Activated CD4-positive, alpha-beta T cell treated with anti-CD3 and anti-CD28 coated beads, Interleukin-2, amount 10 ng/mL, durations not matched to agents 24 days and 14 days (primary cell): Measurements from ENCODE around the gene RCSD1. TPM values are rescaled to one million over a fixed set of nuclear protein-coding genes. Genes with fewer than 3 reads are reported as not detected.
A peak's percentile ranks its signal among the peaks of the same experiment; 100 is the strongest.

Experiments used
- DNase-seq: peaks from one replicate; pipeline ENCODE4 v3.0.0; 2022
- H3K27ac Mint-ChIP-seq: one replicate; pipeline ENCODE4 v1.8.0; 2022; ENCODE audit warnings: mild to moderate bottlenecking, mixed read lengths
- H3K27me3 Mint-ChIP-seq: one replicate; pipeline ENCODE4 v1.8.0; 2022; ENCODE audit warnings: mixed read lengths
- H3K36me3 Mint-ChIP-seq: one replicate; pipeline ENCODE4 v1.8.0; 2022; ENCODE audit warnings: low read depth, mild to moderate bottlenecking, mixed read lengths
- H3K4me1 Mint-ChIP-seq: one replicate; pipeline ENCODE4 v1.8.0; 2021; ENCODE audit warnings: mixed read lengths
- H3K4me3 Mint-ChIP-seq: one replicate; pipeline ENCODE4 v1.8.0; 2022; ENCODE audit warnings: mild to moderate bottlenecking, moderate library complexity, mixed read lengths
- H3K9me3 Mint-ChIP-seq: one replicate; pipeline ENCODE4 v1.8.0; 2021; ENCODE audit warnings: mixed read lengths
- intact Hi-C: fragments of 100-400 bp; cut with micrococcal nuclease; formaldehyde crosslinking; loops from one replicate; pipeline ENCODE4 v1.15.1; 2023
- total RNA-seq: library from RNA; stranded (reverse); gene quantifications from 2 replicates; pipeline ENCODE4 v1.2.3, GENCODE V29; 2022

Gene RCSD1
- total RNA-seq, 1 donor from 2014 or later: 81.0 TPM

DNA sequence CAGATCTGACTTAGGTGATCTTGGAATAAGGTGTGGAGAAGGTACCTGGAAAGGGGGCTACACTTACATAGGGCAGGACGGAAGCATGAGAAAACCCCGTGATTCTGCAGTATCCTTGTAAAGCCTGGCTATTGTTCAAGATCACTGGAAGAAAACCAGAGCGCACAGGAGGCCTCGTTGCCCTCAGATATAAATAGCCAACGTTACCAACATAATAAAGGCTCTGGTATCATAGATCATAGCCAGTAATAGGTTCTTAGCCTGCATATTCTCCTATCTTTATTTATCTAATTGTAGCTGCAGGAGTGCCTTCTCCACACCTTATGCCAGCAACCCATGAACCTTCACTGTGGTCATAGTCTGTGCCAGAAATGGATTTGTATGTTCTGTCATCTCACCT, 55.8 kb downstream of the RCSD1 start:
- Mint-ChIP-seq H3K36me3 (peaks cover 67% of the 10 kb centered on the region), H3K27ac (no peak overlapping the region), H3K9me3 (no peaks in the 10 kb centered on the region), H3K4me3 (no peak overlapping the region), H3K4me1 (peaks cover 19% of the 10 kb centered on the region), H3K27me3 (no peaks in the 10 kb centered on the region)
- no peak for DNase-seq
- intact Hi-C loops: loop anchor here (2.0 kb wide), 1 partner anchor 57 kb away; no protein-coding TSS in a partner anchor

DNA sequence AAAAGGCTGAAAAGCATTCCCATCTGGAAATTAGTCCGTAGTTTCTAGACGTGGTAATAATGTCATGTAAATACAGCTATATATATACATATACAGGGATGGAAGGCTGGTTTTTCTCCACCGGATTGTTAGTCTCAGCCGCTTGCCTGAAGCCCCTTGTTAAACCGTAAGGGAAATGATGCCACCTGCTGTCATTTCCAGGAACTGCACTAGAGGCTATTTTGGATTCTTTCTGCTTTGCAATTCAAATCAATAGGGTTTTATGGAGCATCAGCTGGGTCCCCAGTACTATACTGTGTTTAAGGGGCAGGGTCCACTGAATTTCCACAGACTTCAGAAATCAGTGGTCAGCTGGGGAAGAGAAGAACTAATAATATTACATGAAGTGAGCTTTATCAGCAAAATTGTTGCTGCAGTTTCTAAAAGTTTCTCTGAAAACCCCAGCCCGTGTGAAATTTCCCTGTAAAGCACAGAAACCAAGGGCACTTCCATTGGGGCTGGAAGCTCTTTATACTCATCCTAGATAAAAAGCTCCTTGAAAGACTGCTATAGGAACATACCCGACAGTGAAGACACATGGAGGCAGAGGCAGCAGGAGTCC, 58.0 kb downstream of the RCSD1 start:
- H3K27me3 Mint-ChIP-seq: no peaks in the 10 kb centered on the region
- H3K9me3 Mint-ChIP-seq: no peaks in the 10 kb centered on the region
- intact Hi-C loops: loop anchor here (1.0 to 2.0 kb wide), 4 partner anchors 51 to 135 kb away; partner anchors contain the start of gene CREG1
- peak overlapping the region; percentile 56 for H3K27ac Mint-ChIP-seq
- peak; percentile 94 for DNase-seq
- H3K36me3 Mint-ChIP-seq: peaks cover 71% of the 10 kb centered on the region
- H3K4me1 Mint-ChIP-seq: peaks cover 19% of the 10 kb centered on the region
- no peak overlapping the region for H3K4me3 Mint-ChIP-seq

DNA sequence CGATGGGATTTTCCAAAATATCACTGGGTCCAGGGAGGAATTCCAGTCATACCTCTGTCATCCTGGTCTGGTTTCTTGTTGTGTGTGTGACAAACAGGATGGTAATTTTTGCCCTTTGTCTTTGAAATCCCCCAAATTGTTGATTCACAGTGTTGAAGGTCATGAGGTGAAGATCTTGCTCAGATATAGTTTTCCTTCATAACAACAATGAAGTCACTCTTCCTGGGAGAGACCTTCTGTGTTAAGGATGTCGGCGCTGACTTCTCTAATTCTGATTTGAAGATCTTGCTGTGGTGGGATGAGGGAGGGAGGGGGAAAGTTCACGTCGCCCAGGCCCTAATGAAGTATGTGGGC, 59.5 kb downstream of the RCSD1 start:
- Mint-ChIP-seq H3K4me3 (no peak overlapping the region), H3K4me1 (peaks cover 19% of the 10 kb centered on the region), H3K9me3 (no peaks in the 10 kb centered on the region), H3K36me3 (peaks cover 73% of the 10 kb centered on the region), H3K27me3 (no peaks in the 10 kb centered on the region), H3K27ac (peak overlapping the region; percentile 72)
- no peak for DNase-seq
- intact Hi-C loops: no loop called here

DNA sequence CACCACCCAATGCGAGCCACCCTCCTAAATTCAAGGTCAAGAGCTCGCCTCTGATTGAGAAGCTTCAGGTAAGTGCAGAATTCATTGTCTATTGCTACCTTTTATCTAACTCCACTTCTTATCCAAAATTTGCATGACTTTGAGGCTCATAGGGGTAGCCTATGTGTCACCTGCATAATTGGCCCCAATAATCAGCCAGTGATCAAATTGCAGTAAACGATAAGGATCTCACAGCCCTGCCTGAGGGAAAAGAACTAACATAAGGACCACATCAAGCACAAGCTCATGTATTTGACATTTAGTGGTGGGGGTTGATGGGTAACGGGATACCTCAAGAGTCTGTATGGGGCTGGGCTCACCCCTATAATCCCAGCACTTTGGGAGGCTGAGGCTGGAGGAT, 60.0 kb downstream of the RCSD1 start:
- Mint-ChIP-seq H3K27ac (peak overlapping the region; percentile 72), H3K27me3 (no peaks in the 10 kb centered on the region), H3K36me3 (peaks cover 76% of the 10 kb centered on the region), H3K4me1 (peaks cover 19% of the 10 kb centered on the region), H3K4me3 (no peak overlapping the region), H3K9me3 (no peaks in the 10 kb centered on the region)
- DNase-seq: no peak
- intact Hi-C loops: no loop called here

DNA sequence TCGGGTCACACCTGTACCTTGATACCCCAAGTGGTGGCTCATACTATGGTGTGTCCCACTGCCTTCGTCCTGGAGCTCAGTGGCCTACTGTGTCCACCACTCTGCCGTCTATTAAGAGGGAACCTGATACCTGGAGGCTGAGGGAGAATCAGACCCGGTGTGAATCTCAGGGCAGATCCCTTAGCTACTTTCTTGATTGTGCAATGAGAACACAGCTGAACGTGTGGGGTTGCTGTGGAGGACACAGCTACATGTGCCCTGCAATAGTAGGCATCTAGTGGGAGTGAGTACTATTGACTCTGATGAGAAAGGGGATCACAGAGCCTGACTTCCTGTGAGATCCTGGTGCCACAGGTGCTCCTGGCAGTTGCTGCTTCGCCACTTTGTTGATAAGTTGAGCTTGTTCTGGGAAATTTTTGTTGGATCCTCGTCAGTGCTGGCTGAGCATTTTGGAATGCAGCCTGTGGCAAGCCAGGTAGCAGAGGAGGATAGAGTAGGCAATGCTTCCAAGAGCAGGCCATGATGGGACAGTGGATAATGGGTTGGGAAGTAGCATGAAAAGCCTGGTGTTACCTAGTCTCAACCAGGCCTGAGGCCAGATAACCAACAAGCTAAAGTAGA, 63.5 kb downstream of the RCSD1 start:
- Mint-ChIP-seq H3K27me3 (no peaks in the 10 kb centered on the region), H3K4me1 (peaks cover 8% of the 10 kb centered on the region), H3K27ac (peak overlapping the region; percentile 72), H3K9me3 (no peaks in the 10 kb centered on the region), H3K4me3 (no peak overlapping the region), H3K36me3 (peaks cover 82% of the 10 kb centered on the region)
- intact Hi-C loops: no loop called here
- DNase-seq: no peak

DNA sequence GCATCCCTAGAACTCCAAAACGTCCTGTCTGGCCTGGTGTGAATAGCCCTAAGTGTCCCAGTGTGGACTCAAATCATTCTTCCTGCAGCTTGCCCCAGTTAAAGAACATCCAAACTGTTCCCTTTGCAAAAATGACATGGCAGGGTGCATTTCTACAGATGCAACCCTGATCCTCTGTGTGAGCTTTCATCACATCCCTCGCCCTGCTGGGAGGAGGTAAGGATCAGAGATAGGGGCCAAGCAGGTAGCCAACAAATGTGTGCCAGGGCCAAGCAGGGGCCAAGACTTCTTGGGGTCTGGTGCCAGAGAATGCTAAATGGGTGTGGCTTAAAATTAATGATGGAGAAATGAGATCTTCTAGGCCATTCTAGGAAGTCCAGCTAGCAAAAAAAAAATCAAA, 64.7 kb downstream of the RCSD1 start:
- H3K27ac Mint-ChIP-seq: no peak overlapping the region
- peaks cover 83% of the 10 kb centered on the region for H3K36me3 Mint-ChIP-seq
- no peak overlapping the region for H3K4me3 Mint-ChIP-seq

DNA sequence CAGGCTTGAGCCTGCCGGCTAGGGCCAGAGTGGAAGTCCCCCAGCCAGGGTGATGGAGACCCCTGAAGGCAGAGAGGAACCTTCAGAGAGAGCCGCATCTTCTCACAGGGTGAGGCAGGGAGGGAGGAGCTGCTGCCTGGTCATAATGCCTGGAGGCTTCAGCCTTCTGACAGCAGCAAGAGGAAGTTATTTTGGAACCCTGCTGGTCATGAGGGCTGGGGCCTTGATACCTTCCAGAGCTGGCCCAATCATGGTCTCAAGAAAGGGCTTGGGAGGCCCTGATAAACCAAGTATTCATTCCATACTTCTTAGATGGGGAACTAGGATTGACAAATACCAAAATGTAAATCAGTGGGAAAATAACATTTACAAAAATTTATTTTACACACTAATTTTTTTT, 65.1 kb downstream of the RCSD1 start:
- Mint-ChIP-seq H3K27me3 (no peaks in the 10 kb centered on the region), H3K4me1 (no peaks in the 10 kb centered on the region), H3K4me3 (no peak overlapping the region), H3K27ac (no peak overlapping the region), H3K36me3 (peaks cover 83% of the 10 kb centered on the region), H3K9me3 (no peaks in the 10 kb centered on the region)
- intact Hi-C loops: no loop called here
- DNase-seq: no peak

More for the DNA sequence above, 64.7 kb downstream of the RCSD1 start:
- no peaks in the 10 kb centered on the region for H3K9me3 Mint-ChIP-seq
- DNase-seq: no peak
- intact Hi-C loops: no loop called here
- no peaks in the 10 kb centered on the region for H3K27me3 Mint-ChIP-seq
- H3K4me1 Mint-ChIP-seq: peaks cover 2% of the 10 kb centered on the region

DNA sequence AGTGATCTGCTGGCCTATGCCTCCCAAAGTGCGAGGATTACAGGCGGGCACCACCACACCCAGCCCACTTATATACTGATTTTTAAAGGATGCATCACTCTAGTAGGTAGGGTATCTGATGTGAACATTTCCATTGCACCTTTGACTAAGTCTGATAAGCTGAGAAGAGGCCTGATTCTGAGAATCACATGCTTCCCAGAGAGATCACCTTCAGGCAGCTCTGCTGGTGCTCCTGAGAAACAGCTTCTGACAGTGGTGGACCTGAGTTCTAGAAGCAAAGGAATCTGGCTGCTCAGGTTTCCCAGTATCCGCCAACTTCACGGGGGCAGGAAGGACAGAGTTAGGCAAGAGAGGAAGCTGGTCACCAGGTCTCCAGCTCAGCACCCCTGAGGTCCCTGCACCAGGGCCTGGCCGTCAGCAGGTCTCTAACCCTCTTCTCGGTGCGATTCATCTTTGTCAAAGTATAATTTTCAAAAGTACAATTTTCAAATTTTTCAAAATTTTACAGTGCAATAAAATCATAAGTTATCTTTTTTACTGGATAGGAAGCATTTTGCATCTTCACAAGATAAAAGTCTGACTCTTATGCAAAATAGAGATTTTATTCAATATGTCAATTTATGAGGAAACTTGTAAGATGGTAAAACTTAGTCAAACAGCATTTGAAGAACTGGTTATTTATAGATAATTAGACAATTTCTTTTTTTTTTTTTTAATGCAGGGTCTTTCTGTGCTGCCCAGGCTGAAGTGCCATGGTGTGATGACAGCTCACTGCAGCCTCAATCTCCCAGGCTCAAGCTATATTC, 65.9 kb downstream of the RCSD1 start:
- peaks cover 75% of the 10 kb centered on the region for H3K36me3 Mint-ChIP-seq
- no peaks in the 10 kb centered on the region for H3K27me3 Mint-ChIP-seq
- no peak overlapping the region for H3K27ac Mint-ChIP-seq
- intact Hi-C loops: no loop called here
- no peaks in the 10 kb centered on the region for H3K4me1 Mint-ChIP-seq
- no peaks in the 10 kb centered on the region for H3K9me3 Mint-ChIP-seq
- no peak for DNase-seq
- no peak overlapping the region for H3K4me3 Mint-ChIP-seq

DNA sequence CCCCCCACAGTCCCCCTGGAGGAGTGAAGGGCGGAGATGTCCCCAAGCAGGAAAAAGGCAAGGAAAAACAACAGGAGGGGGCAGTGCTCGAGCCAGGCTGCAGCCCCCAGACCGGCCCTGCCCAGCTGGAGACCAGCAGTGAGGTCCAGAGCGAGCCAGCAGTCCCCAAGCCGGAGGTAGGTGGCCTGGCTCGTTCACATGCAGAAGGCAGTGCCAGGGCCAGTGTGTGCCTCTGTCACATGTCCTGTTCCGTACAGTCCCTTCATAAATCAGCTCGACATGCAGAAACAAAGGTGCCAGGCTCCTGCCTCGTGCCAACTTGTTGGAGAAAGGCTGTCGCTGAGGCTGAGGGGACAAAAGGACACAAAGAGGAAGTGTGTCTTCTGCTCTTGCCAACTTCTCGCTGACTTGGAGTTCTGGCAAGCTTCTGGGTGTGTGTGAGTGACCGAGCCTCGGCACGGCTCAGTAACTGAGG, 67.7 kb downstream of the RCSD1 start:
- H3K36me3 Mint-ChIP-seq: peaks cover 72% of the 10 kb centered on the region
- no peaks in the 10 kb centered on the region for H3K9me3 Mint-ChIP-seq
- intact Hi-C loops: no loop called here
- no peak overlapping the region for H3K27ac Mint-ChIP-seq
- no peak for DNase-seq
- H3K4me1 Mint-ChIP-seq: no peaks in the 10 kb centered on the region
- no peaks in the 10 kb centered on the region for H3K27me3 Mint-ChIP-seq
- H3K4me3 Mint-ChIP-seq: no peak overlapping the region

DNA sequence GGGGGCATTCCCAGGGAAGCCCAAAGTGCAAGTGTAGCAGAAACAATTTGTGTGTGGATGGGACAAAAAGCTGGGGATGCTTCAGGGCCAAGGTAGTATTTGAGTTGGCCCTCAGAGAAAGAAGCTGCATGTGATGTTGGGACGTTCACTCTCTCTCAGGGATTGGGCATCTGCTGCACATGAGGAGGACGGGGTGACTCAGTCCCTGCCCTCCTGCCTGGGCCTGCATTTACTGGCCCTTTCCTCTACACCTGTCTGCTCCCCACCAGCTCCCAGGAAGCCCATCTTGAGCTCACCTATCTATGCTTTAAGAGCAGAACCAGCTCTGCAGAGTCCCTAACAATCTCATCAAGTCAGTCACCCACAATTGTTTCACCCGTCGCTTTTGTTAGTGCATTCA, 68.3 kb downstream of the RCSD1 start:
- Mint-ChIP-seq H3K4me1 (no peaks in the 10 kb centered on the region), H3K36me3 (peaks cover 74% of the 10 kb centered on the region), H3K27me3 (no peaks in the 10 kb centered on the region), H3K27ac (no peak overlapping the region), H3K9me3 (no peaks in the 10 kb centered on the region), H3K4me3 (no peak overlapping the region)
- intact Hi-C loops: no loop called here
- no peak for DNase-seq

DNA sequence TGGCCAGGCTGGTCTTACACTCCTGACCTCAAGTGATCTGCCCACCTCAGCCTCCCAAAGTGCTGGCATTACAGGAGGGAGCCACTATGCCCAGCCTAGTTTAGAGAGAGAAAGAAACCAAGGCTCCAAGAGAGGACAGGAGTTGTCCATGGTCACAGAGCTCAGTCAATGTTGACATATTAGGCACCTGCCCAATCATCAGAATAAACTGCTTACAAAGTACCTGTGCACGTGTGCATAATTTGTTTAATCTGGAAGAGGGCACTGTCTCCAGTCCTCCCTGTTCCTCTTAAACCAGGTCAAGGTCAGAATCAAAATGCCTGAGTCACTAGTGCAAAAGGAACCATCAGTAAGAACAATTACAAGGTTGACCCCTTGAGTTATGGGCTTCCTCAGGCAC, 71.5 kb downstream of the RCSD1 start:
- Mint-ChIP-seq H3K9me3 (no peaks in the 10 kb centered on the region), H3K36me3 (peaks cover 73% of the 10 kb centered on the region), H3K4me3 (no peak overlapping the region), H3K27me3 (no peaks in the 10 kb centered on the region), H3K27ac (no peak overlapping the region), H3K4me1 (peaks cover 2% of the 10 kb centered on the region)
- intact Hi-C loops: no loop called here
- no peak for DNase-seq

DNA sequence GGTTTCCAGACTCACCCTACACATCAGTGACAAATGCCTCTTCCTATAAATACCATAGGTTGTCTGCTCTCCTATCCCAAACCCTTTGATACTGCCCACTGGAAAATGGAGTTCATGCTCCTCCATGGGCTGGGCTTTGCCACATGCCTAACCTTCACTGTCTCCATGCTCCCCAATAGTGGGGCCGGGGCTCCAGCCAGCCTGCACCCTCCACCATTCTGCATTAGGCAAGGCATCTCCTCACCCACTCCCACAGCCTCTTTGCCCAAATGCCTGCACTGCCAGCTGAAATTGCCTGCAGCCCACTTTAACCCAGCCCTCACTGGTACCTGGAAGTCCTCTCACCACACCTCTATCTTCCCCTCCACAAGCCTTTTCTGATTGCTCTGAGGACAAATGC, 73.5 kb downstream of the RCSD1 start:
- DNase-seq: no peak
- Mint-ChIP-seq H3K4me3 (no peak overlapping the region), H3K36me3 (peaks cover 60% of the 10 kb centered on the region), H3K27me3 (no peaks in the 10 kb centered on the region), H3K9me3 (no peaks in the 10 kb centered on the region), H3K27ac (peak overlapping the region; percentile 14), H3K4me1 (peaks cover 2% of the 10 kb centered on the region)
- intact Hi-C loops: no loop called here

DNA sequence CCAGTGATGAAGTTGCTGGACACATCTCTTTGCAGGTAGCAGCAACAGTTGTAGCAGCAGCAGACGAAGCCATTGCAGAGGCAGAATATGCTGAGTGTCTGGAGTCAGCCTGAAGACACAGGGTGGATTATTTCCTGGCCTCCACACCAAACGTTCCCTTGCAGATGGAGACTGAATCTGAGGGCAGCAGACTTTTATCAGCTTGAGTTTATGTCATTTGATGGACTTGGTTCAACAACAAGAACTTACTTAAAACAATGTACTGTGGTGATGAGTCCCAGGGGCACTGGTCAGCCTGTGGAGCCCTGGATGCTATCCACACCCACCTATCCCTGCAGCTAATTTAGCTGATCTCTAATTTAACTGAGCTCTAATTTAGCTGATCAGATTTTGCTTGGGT, 74.7 kb downstream of the RCSD1 start:
- Mint-ChIP-seq H3K9me3 (no peaks in the 10 kb centered on the region), H3K4me1 (peaks cover 10% of the 10 kb centered on the region), H3K27ac (peak overlapping the region; percentile 12), H3K36me3 (peaks cover 51% of the 10 kb centered on the region), H3K4me3 (no peak overlapping the region), H3K27me3 (no peaks in the 10 kb centered on the region)
- no peak for DNase-seq
- intact Hi-C loops: no loop called here

DNA sequence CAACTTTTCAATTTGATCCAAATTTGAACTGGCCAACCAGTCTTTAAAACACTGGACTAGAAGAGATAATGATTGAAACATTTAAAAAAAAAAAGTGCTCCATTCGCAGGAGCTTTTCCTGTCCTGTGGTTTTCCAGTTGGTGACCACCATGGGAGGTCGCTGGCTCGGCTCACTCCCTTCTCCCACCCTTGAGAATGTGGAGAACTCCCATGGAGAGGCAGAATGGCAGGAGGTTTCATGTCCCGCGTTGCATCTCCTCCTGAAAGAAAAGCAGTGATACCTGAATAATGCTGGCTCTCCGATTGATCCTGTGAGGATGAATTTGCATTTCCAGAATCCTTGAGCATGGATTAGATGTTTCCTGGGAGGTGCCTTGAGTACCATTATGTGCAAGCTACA, 75.2 kb downstream of the RCSD1 start:
- Mint-ChIP-seq H3K27ac (no peak overlapping the region), H3K4me1 (peaks cover 10% of the 10 kb centered on the region), H3K27me3 (no peaks in the 10 kb centered on the region), H3K9me3 (no peaks in the 10 kb centered on the region), H3K36me3 (peaks cover 47% of the 10 kb centered on the region), H3K4me3 (no peak overlapping the region)
- intact Hi-C loops: no loop called here
- no peak for DNase-seq
